Testis (tissue), 3 donors: Measurements from ENCODE around the gene ATP13A4. TPM values are rescaled to one million over a fixed set of nuclear protein-coding genes. Genes with fewer than 3 reads are reported as not detected.
A peak's percentile ranks its signal among the peaks of the same experiment; 100 is the strongest.

ENCODE experiments used
- DNase-seq: peaks from one replicate; pipeline ENCODE4 v3.0.0-alpha.2; 2019
- H3K27ac ChIP-seq, 2 donors: fragments of 200-600 bp; sonication (generic); one replicate each; pipeline ENCODE4 v1.5.1; 2019
- H3K27me3 ChIP-seq: fragments of 200-600 bp; sonication (generic); one replicate; pipeline ENCODE4 v1.5.1; 2019
- H3K36me3 ChIP-seq: fragments of 200-600 bp; sonication (generic); one replicate; pipeline ENCODE4 v1.5.1; 2017; ENCODE audit warnings: low read depth; ENCODE audit errors: missing control alignments
- H3K4me1 ChIP-seq: fragments of 200-600 bp; sonication (generic); one replicate; pipeline ENCODE4 v1.5.1; 2019
- H3K4me3 ChIP-seq, 2 donors: fragments of 200-600 bp; sonication (generic); one replicate each; pipeline ENCODE4 v1.5.1; 2017 to 2019
- H3K9me3 ChIP-seq: fragments of 200-600 bp; sonication (generic); one replicate; pipeline ENCODE4 v1.5.1; 2017
- POLR2A ChIP-seq: fragments of 450-650 bp; IDR thresholded peaks from one replicate; pipeline ENCODE4 v1.6.1; 2017; ENCODE audit warnings: antibody characterized with exemption, mild to moderate bottlenecking, moderate library complexity
- WGBS, 2 donors: methylation state at CpG; one replicate each; pipeline ENCODE4 v1.1.5; 2018; 5-methylcytosine and 5-hydroxymethylcytosine counted together
- intact Hi-C: fragments of 100-400 bp; cut with DNase I; formaldehyde crosslinking; loops from one replicate; pipeline ENCODE4 v1.15.1; 2023; ENCODE audit warnings: low total_unique reads
- polyA plus RNA-seq: library from polyadenylated mRNA; stranded (reverse); fragments of 350-450 nt; fragmentation: Illumina TruSeq; extraction: RNeasy Lipid Tissue Mini Kit (QIAGEN cat#74804); gene quantifications from one replicate; pipeline ENCODE4 v1.2.3, GENCODE V29; 2014; ENCODE audit warnings: low read depth, low replicate concordance; ENCODE audit not compliant: insufficient read depth
- total RNA-seq, 2 donors: library from RNA; depleted of rRNA; stranded (reverse); fragments of >200 nt; gene quantifications; one replicate each; pipeline ENCODE4 v1.2.3, GENCODE V29; 2016
- TF ChIP-seq, protein P1 (sequence below), 3 experiments: fragments of 450-650 bp in 2 of 3; fragments of 200-600 bp in 1 of 3; sonication (generic) in 1 of 3; IDR thresholded peaks; one replicate each; pipeline ENCODE4 v1.5.1; 2016 to 2019; ENCODE audit warnings: antibody characterized with exemption in 3 of 3, mild to moderate bottlenecking in 2 of 3, moderate library complexity in 1 of 3

Gene ATP13A4
- total and polyA plus RNA-seq, 3 donors from 2014 or later, result 0.98 to 4.1 (median 1.9) TPM

DNA sequence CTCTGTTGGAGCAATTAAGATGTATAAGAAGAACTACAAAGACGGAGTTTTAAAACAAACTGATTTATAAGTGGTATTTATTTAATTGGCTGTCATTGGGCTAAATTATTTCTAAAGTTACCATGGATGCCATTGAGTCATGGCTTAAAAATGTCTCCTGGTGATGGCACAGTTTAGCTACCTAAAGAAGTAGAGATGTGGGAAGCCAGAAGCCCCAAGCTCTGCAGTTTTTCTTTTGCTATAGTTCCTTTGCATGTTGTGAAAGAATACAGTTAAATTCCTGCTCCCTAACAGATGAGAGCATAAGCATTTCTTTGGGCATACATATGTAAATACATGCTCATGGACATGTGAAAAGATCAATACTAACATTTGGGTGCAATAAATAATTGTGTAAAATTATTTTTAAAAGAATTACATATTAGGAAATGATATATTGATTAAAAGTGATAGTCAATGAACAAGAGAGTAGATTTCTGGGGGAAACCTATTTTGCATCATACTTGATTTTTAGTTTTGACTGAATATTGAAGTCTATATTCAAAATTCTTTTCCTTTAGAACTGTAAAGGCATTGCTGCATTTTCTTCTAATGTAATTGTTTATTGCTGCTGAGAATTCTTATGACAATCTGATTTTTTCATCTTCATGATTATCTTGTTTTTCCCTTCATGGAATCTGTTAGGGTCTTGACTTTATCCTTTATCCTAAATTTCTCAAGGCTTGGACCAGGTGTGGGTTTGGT is 40.4 kb upstream of the ATP13A4 start:
- Histone ChIP-seq H3K9me3 (no peaks in the 10 kb centered on the region), H3K4me3 (no peak overlapping the region), H3K36me3 (no peaks in the 10 kb centered on the region), H3K27me3 (no peaks in the 10 kb centered on the region), H3K27ac (no peak overlapping the region), H3K4me1 (peaks cover 7% of the 10 kb centered on the region)
- no peak for TF ChIP-seq POLR2A
- TF ChIP-seq, protein P1, sequence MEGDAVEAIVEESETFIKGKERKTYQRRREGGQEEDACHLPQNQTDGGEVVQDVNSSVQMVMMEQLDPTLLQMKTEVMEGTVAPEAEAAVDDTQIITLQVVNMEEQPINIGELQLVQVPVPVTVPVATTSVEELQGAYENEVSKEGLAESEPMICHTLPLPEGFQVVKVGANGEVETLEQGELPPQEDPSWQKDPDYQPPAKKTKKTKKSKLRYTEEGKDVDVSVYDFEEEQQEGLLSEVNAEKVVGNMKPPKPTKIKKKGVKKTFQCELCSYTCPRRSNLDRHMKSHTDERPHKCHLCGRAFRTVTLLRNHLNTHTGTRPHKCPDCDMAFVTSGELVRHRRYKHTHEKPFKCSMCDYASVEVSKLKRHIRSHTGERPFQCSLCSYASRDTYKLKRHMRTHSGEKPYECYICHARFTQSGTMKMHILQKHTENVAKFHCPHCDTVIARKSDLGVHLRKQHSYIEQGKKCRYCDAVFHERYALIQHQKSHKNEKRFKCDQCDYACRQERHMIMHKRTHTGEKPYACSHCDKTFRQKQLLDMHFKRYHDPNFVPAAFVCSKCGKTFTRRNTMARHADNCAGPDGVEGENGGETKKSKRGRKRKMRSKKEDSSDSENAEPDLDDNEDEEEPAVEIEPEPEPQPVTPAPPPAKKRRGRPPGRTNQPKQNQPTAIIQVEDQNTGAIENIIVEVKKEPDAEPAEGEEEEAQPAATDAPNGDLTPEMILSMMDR (IDR thresholded peaks at IDR 0.05), result no peak
- DNase-seq, result no peak
- WGBS, 2 donors, result 59 to 67% methylated on average over 1 of the region's 1 CpG
- intact Hi-C loops, result no loop called here

DNA sequence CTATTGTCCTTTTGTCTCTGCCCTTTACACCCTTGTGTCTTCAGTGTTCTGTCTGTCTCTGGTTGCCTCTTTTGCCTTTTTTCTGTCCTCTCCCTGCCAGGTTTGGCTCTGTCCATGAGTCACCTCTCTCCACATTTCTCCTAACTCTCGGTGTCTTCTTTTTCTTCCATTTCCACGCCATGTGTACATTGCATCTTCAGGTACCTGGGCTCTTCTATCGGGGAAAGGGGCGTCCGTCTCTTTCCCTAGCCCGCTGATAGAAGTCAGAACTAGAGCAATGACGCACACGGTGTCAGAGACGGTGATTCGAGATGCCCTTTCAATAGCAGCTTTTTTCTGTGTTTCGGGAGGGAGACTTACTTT is 39.0 kb upstream of the ATP13A4 start:
- no peaks in the 10 kb centered on the region for H3K27me3 ChIP-seq
- WGBS, 2 donors, result 0 to 1% methylated on average over 11 of the region's 11 CpGs
- peak; percentile 34 for DNase-seq
- H3K27ac ChIP-seq, result peak overlapping the region; percentile 86
- no peaks in the 10 kb centered on the region for H3K9me3 ChIP-seq
- no peaks in the 10 kb centered on the region for H3K36me3 ChIP-seq
- TF ChIP-seq POLR2A, result no peak
- peaks cover 7% of the 10 kb centered on the region for H3K4me1 ChIP-seq
- H3K4me3 ChIP-seq, result peak overlapping the region; percentile 84 to 96
- intact Hi-C loops, result no loop called here

DNA sequence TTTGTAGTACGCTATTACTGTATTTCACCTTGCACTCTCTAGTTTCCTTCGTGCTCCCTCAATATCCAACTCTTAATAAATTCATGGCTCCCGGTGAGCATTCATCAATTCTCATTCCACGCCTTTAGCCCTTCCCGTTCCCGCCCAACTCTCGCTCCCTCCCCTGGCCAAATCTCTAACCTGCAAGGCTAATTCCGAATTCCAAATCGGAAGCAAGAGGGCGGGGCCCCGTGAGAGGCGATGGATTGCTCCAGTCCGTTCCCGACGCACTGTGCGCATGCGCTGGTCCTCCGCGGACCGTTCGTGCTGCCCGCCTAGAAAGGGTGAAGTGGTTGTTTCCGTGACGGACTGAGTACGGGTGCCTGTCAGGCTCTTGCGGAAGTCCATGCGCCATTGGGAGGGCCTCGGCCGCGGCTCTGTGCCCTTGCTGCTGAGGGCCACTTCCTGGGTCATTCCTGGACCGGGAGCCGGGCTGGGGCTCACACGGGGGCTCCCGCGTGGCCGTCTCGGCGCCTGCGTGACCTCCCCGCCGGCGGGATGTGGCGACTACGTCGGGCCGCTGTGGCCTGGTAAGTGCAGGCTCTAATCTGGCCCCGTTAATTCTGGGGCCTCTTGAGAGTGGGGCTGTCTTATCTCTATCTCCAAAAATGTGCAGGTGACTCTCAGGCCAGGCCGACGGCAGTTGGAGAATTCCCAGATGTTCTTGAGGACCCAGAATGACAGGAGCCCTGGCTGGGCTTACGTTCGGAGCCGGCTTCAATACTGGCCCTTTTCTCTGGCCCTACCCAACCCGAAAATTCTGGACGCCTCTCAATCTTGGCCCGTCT is 38.4 kb upstream of the ATP13A4 start, which contains the start of gene OPA1:
Gene OPA1, plus strand, starts transcription at position 368 of the 827 bp plus-strand sequence. Its CDS starts 170 bp downstream, at position 538.
- Histone ChIP-seq H3K9me3 (no peaks in the 10 kb centered on the region), H3K36me3 (no peaks in the 10 kb centered on the region), H3K27ac (peak within 1 kb of the TSS; percentile 86), H3K27me3 (no peaks in the 10 kb centered on the region), H3K4me1 (peaks cover 7% of the 10 kb centered on the region), H3K4me3 (peak within 1 kb of the TSS; percentile 84 to 96)
- DNase-seq, result peak; percentile 96
- 1 to 2% methylated on average over 29 to 54 of the region's 55 CpGs for WGBS, 2 donors
- TF ChIP-seq, protein P1 (IDR thresholded peaks at IDR 0.05), result peak in 1 of 3 experiments; percentile 26
- TF ChIP-seq POLR2A, result no peak
- intact Hi-C loops, result no loop called here

DNA sequence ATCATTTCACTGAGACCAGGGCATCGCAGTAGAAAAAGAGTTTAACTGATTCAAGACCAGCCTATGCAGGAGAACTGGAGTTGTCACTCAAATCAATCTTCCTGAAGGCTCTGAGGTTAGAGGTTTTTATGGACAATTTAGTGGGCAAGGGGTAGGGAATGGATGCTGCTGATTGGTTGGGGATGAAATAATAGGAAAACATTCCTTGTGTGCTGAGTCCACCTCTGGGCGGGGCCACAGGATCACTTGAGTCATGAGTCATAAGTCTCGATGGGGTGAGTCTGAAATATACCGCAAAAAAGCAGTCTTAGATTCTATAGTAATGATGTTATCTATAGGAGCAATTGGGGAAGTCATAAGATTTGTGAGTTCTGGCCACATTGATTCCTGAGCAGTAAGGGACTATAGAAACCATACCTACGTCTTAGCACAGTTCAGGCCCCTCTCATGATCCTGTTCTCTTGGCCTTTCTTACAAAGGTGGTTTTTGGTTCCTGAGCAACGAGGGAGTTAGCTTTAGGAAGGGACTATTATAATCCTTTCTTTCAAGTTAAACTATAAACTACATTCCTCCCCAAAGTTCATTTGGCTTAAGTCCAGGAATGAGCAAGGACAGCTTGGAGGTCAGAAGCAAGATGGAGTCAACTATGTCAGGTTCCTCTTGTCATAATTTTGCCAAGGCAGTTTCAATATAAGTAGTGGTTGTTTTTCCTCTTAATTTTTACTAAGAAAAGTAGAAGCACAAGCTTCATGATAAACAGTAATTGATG is 35.6 kb upstream of the ATP13A4 start:
- H3K27ac ChIP-seq, result no peak overlapping the region
- 90% methylated on average over 6 of the region's 6 CpGs for WGBS, 2 donors
- peaks cover 7% of the 10 kb centered on the region for H3K4me1 ChIP-seq
- no peaks in the 10 kb centered on the region for H3K36me3 ChIP-seq
- intact Hi-C loops, result no loop called here
- H3K4me3 ChIP-seq, result no peak overlapping the region
- no peak for TF ChIP-seq POLR2A
- TF ChIP-seq, protein P1 (IDR thresholded peaks at IDR 0.05), result no peak
- no peaks in the 10 kb centered on the region for H3K9me3 ChIP-seq
- no peak for DNase-seq
- no peaks in the 10 kb centered on the region for H3K27me3 ChIP-seq

DNA sequence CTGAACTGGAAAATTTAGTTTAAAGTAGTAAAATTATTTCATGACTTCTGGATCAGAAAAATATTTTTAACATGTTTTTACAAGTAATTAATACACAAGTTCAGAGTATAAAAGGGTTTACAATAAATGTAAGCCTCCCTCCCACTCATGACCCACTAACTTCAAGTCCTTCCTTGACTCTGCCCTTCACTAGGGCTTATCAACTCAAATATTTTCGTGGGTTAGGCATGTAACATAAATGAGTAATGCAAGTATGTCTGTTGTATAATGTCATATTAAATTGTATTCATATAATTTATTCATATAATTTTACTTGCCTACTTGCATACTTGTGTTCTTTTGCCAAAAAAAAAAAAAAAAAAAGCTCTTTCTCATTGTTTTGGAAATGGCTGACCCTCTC is 34.9 kb upstream of the ATP13A4 start:
- no peaks in the 10 kb centered on the region for H3K27me3 ChIP-seq
- TF ChIP-seq, protein P1 (IDR thresholded peaks at IDR 0.05), result no peak
- no peak for TF ChIP-seq POLR2A
- 62 to 78% methylated on average over 1 of the region's 1 CpG for WGBS, 2 donors
- H3K27ac ChIP-seq, result no peak overlapping the region
- DNase-seq, result no peak
- peaks cover 7% of the 10 kb centered on the region for H3K4me1 ChIP-seq
- H3K4me3 ChIP-seq, result no peak overlapping the region
- intact Hi-C loops, result no loop called here
- no peaks in the 10 kb centered on the region for H3K36me3 ChIP-seq
- no peaks in the 10 kb centered on the region for H3K9me3 ChIP-seq
